Neural progenitor cell (in vitro differentiated cells): ENCODE results near the gene CPNE4. TPM values are rescaled to one million over a fixed set of nuclear protein-coding genes. Genes with fewer than 3 reads are reported as not detected.

Source experiments
- DNase-seq: peaks from one replicate; pipeline ENCODE4 v3.0.0-alpha.2; 2016; ENCODE audit warnings: low spot score
- H2AFZ ChIP-seq: fragments of 200-600 bp; sonication (generic); replicated peaks from 2 replicates; pipeline ENCODE4 v1.6.1; 2016; ENCODE audit warnings: antibody characterized with exemption
- H3F3A ChIP-seq: fragments of 200-600 bp; sonication (generic); 2 replicates; pipeline ENCODE4 v1.6.1; 2016; ENCODE audit warnings: antibody characterized with exemption, low read depth
- H3K27ac ChIP-seq: fragments of 200-600 bp; sonication (generic); 2 replicates; pipeline ENCODE4 v1.5.1; 2016; ENCODE audit warnings: mild to moderate bottlenecking
- H3K27me3 ChIP-seq: fragments of 200-600 bp; sonication (generic); 2 replicates; pipeline ENCODE4 v1.6.1; 2016; ENCODE audit warnings: mild to moderate bottlenecking, moderate library complexity
- H3K36me3 ChIP-seq: fragments of 200-600 bp; sonication (generic); 2 replicates; pipeline ENCODE4 v1.5.1; 2016
- H3K4me1 ChIP-seq: fragments of 200-600 bp; sonication (generic); 2 replicates; pipeline ENCODE4 v1.6.1; 2016; ENCODE audit warnings: mixed run types
- H3K4me2 ChIP-seq: fragments of 200-600 bp; sonication (generic); 2 replicates; pipeline ENCODE4 v1.6.1; 2016
- H3K4me3 ChIP-seq: fragments of 200-600 bp; sonication (generic); 2 replicates; pipeline ENCODE4 v1.5.1; 2016
- H3K79me2 ChIP-seq: fragments of 200-600 bp; sonication (generic); 2 replicates; pipeline ENCODE4 v1.6.1; 2016; ENCODE audit warnings: low read depth
- H3K9ac ChIP-seq: fragments of 200-600 bp; sonication (generic); 2 replicates; pipeline ENCODE4 v1.6.1; 2016
- H3K9me3 ChIP-seq: fragments of 200-600 bp; sonication (generic); 2 replicates; pipeline ENCODE4 v1.5.1; 2016; ENCODE audit warnings: low read depth
- H4K20me1 ChIP-seq: fragments of 200-600 bp; sonication (generic); 2 replicates; pipeline ENCODE4 v1.6.1; 2016; ENCODE audit warnings: low read depth
- H3K27ac Mint-ChIP-seq: 3 replicates; pipeline ENCODE4 v1.8.0; 2021; ENCODE audit warnings: mixed read lengths
- H3K27me3 Mint-ChIP-seq: 2 replicates; pipeline ENCODE4 v1.8.0; 2022; ENCODE audit warnings: low read depth, mild to moderate bottlenecking, inconsistent platforms, moderate library complexity, mixed read lengths; ENCODE audit not compliant: insufficient read depth
- H3K36me3 Mint-ChIP-seq: 3 replicates; pipeline ENCODE4 v1.8.0; 2021; ENCODE audit warnings: mixed read lengths
- H3K4me1 Mint-ChIP-seq: 3 replicates; pipeline ENCODE4 v1.8.0; 2021; ENCODE audit warnings: mixed read lengths
- H3K4me3 Mint-ChIP-seq: 3 replicates; pipeline ENCODE4 v1.8.0; 2021; ENCODE audit warnings: mild to moderate bottlenecking, moderate library complexity, mixed read lengths
- H3K9me3 Mint-ChIP-seq: 3 replicates; pipeline ENCODE4 v1.8.0; 2020; ENCODE audit warnings: mixed read lengths
- EZH2 ChIP-seq: fragments of 200-600 bp; sonication (generic); IDR thresholded peaks from 2 replicates; pipeline ENCODE4 v1.6.1; 2017; ENCODE audit warnings: antibody characterized with exemption, mild to moderate bottlenecking, moderate library complexity
- EZH2phosphoT487 ChIP-seq: fragments of 200-600 bp; sonication (generic); IDR thresholded peaks from 2 replicates; pipeline ENCODE4 v1.6.1; 2017; ENCODE audit warnings: antibody characterized with exemption
- total RNA-seq: library from RNA; depleted of rRNA; stranded (reverse); fragments of >200 nt; gene quantifications from 2 replicates; pipeline ENCODE4 v1.2.3, GENCODE V29; 2015; ENCODE audit warnings: low replicate concordance
- TF ChIP-seq, protein P1 (sequence below): fragments of 200-600 bp; sonication (generic); IDR thresholded peaks from 2 replicates; pipeline ENCODE4 v1.5.1; 2017; ENCODE audit warnings: antibody characterized with exemption, mild to moderate bottlenecking

The CPNE4 gene
- total RNA-seq, 1 donor from 2014 or later = not detected

DNA sequence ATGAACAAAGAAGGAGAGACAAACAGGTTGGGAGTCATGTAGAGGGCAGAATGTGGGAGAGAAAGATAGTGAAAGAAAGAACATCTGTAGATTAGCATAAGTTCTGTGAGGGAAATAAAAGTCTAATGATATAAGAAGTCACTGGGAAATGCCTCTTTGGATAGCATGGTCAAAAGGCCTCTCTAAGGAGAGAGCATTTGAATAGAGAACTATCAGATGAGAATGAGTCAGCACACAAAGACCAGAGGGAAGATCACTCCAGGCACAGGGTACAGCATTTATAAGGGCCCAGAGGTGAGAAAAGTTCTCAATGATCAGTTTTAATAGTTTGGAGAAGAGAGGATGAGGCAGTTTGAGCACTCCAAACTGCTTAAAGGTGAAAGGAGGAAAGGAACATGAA, 7.9 kb upstream of the CPNE4 start:
- no peak overlapping the region for H3K4me3 Mint-ChIP-seq
- H3K4me1 Mint-ChIP-seq = no peaks in the 10 kb centered on the region
- no peak overlapping the region for H3K4me3 ChIP-seq
- TF ChIP-seq, protein P1, sequence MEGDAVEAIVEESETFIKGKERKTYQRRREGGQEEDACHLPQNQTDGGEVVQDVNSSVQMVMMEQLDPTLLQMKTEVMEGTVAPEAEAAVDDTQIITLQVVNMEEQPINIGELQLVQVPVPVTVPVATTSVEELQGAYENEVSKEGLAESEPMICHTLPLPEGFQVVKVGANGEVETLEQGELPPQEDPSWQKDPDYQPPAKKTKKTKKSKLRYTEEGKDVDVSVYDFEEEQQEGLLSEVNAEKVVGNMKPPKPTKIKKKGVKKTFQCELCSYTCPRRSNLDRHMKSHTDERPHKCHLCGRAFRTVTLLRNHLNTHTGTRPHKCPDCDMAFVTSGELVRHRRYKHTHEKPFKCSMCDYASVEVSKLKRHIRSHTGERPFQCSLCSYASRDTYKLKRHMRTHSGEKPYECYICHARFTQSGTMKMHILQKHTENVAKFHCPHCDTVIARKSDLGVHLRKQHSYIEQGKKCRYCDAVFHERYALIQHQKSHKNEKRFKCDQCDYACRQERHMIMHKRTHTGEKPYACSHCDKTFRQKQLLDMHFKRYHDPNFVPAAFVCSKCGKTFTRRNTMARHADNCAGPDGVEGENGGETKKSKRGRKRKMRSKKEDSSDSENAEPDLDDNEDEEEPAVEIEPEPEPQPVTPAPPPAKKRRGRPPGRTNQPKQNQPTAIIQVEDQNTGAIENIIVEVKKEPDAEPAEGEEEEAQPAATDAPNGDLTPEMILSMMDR = no peak
- TF ChIP-seq EZH2 = no peak
- no peak for TF ChIP-seq EZH2phosphoT487
- no peaks in the 10 kb centered on the region for H3F3A ChIP-seq
- H3K27me3 ChIP-seq = no peaks in the 10 kb centered on the region
- no peak overlapping the region for H2AFZ ChIP-seq
- no peaks in the 10 kb centered on the region for H4K20me1 ChIP-seq
- no peaks in the 10 kb centered on the region for H3K9me3 ChIP-seq
- peaks cover 4% of the 10 kb centered on the region for H3K27me3 Mint-ChIP-seq
- no peaks in the 10 kb centered on the region for H3K36me3 Mint-ChIP-seq
- H3K27ac Mint-ChIP-seq = no peak overlapping the region
- no peak for DNase-seq
- no peaks in the 10 kb centered on the region for H3K4me1 ChIP-seq
- no peaks in the 10 kb centered on the region for H3K9me3 Mint-ChIP-seq
- no peak overlapping the region for H3K4me2 ChIP-seq
- H3K27ac ChIP-seq = no peak overlapping the region
- no peaks in the 10 kb centered on the region for H3K79me2 ChIP-seq
- H3K9ac ChIP-seq = no peak overlapping the region
- H3K36me3 ChIP-seq = no peaks in the 10 kb centered on the region

DNA sequence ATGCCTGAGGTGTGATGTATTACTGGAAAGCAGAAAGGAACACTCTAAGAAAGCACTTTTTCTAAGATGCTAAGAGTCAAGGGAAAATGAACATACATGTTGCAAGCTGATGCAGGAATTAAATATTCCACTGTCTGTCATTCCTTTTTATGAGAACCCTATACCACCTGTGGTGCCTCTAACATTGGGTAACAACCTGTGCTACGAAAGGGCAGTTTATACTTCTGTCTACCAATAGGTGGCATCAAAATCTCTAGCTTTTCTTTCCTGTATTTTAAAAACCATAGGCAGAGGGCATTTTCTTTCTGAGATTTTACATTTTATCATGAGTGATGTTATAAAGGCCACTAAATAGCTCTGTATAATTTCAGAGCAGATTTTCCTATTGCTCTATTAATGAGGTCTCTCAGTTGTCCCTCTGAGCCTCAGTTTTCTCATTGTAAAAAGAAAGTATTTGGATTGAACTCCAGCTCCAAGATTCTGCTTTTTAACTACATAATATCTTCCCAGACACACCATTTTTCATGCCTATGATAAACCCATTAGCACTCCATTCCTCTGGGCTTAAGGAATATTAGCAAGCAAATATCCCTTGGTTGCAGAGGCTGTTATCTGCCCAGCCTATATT, 3.5 kb upstream of the CPNE4 start:
- no peak overlapping the region for H3K4me3 Mint-ChIP-seq
- Histone ChIP-seq H3K9ac (no peak overlapping the region), H3K27me3 (peaks cover 41% of the 10 kb centered on the region), H3K4me1 (peaks cover 5% of the 10 kb centered on the region), H3K36me3 (no peaks in the 10 kb centered on the region), H3K27ac (no peak overlapping the region), H3K9me3 (no peaks in the 10 kb centered on the region), H3K79me2 (no peaks in the 10 kb centered on the region), H3K4me3 (no peak overlapping the region), H3F3A (no peaks in the 10 kb centered on the region), H2AFZ (no peak overlapping the region), H3K4me2 (no peak overlapping the region), H4K20me1 (no peaks in the 10 kb centered on the region)
- TF ChIP-seq EZH2 = no peak
- no peak for TF ChIP-seq EZH2phosphoT487
- TF ChIP-seq, protein P1 = peak; percentile 70
- peaks cover 21% of the 10 kb centered on the region for H3K27me3 Mint-ChIP-seq
- H3K27ac Mint-ChIP-seq = no peak overlapping the region
- H3K4me1 Mint-ChIP-seq = peaks cover 14% of the 10 kb centered on the region
- H3K36me3 Mint-ChIP-seq = no peaks in the 10 kb centered on the region
- H3K9me3 Mint-ChIP-seq = no peaks in the 10 kb centered on the region
- peak; percentile 44 for DNase-seq

DNA sequence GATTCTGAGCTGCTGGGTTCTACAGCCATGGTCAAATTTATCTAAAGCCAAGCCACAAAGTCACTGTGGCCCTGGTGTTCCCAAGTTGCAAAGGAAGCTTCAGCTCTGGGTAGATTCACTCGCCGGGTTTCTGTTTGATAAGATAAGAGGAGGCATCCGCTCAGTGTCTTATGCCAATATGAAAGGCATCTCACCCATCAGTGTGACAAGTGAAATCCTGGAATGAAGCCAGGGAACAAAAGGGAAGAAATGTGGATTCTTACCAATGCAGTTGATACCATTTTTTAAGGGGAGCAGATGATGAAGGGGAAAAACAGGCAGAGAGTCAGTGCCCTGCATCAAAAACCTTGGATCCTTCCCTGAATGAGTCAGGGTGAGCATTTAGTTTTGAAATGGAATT, 2.8 kb upstream of the CPNE4 start:
- Histone ChIP-seq H3F3A (no peaks in the 10 kb centered on the region), H3K4me1 (peaks cover 5% of the 10 kb centered on the region), H3K27ac (no peak overlapping the region), H3K9ac (no peak overlapping the region), H3K27me3 (peaks cover 49% of the 10 kb centered on the region), H3K4me2 (no peak overlapping the region), H3K79me2 (no peaks in the 10 kb centered on the region), H4K20me1 (no peaks in the 10 kb centered on the region), H3K36me3 (no peaks in the 10 kb centered on the region), H3K9me3 (no peaks in the 10 kb centered on the region), H3K4me3 (no peak overlapping the region), H2AFZ (no peak overlapping the region)
- Mint-ChIP-seq H3K27ac (no peak overlapping the region), H3K9me3 (no peaks in the 10 kb centered on the region), H3K4me1 (peaks cover 21% of the 10 kb centered on the region), H3K4me3 (no peak overlapping the region), H3K27me3 (peaks cover 21% of the 10 kb centered on the region), H3K36me3 (no peaks in the 10 kb centered on the region)
- no peak for DNase-seq
- TF ChIP-seq EZH2phosphoT487 (no peak), EZH2 (no peak)
- TF ChIP-seq, protein P1 = no peak
